ENCODE data around the gene ATP6V1E1.
"Not testable (repeated sequence)": the region's sequence is repeated elsewhere in the genome, so short reads cannot be mapped to it uniquely, and the experiment has no call there.

The ATP6V1E1 gene

GRCh38 chr22:17579535-17579981 lies 49.0 kb downstream of the ATP6V1E1 start:
- DNase-seq = no peak

GRCh38 chr22:17578136-17578754 lies 50.3 kb downstream of the ATP6V1E1 start:
- no peak for DNase-seq

GRCh38 chr22:17576470-17576869 lies 52.1 kb downstream of the ATP6V1E1 start:
- DNase-seq = no peak

GRCh38 chr22:17575681-17576080 lies 52.9 kb downstream of the ATP6V1E1 start:
- DNase-seq = no peak

GRCh38 chr22:17575151-17575550 lies 53.4 kb downstream of the ATP6V1E1 start:
- no peak for DNase-seq

GRCh38 chr22:17570851-17571631 lies 57.5 kb downstream of the ATP6V1E1 start:
- no peak for DNase-seq

GRCh38 chr22:17569971-17570511 lies 58.5 kb downstream of the ATP6V1E1 start:
- DNase-seq = no peak

- no peak for DNase-seq
These were observed 61.8 kb downstream of the ATP6V1E1 start for GRCh38 chr22:17566776-17567175.

GRCh38 chr22:17566016-17566687 lies 62.4 kb downstream of the ATP6V1E1 start:
- not testable (repeated sequence) for DNase-seq

GRCh38 chr22:17563936-17564391 lies 64.6 kb downstream of the ATP6V1E1 start:
- DNase-seq = no peak

GRCh38 chr22:17562906-17563870 lies 65.4 kb downstream of the ATP6V1E1 start, which contains the start of gene SLC25A18:
SLC25A18 (plus strand) TSS chr22:17563498; CDS start chr22:17579945, 16,447 bp downstream.
- no peak for DNase-seq

- no peak for DNase-seq
These were observed 69.4 kb downstream of the ATP6V1E1 start for GRCh38 chr22:17559188-17559587.

GRCh38 chr22:17554814-17555213 lies 73.7 kb downstream of the ATP6V1E1 start:
- DNase-seq = no peak

- no peak for DNase-seq
These were observed 75.8 kb downstream of the ATP6V1E1 start for GRCh38 chr22:17552737-17553136.

- no peak for DNase-seq
These were observed 78.9 kb downstream of the ATP6V1E1 start for GRCh38 chr22:17549655-17550054.

GRCh38 chr22:17549183-17549582 lies 79.4 kb downstream of the ATP6V1E1 start:
- DNase-seq = no peak

- DNase-seq = no peak
These were observed 79.9 kb downstream of the ATP6V1E1 start for GRCh38 chr22:17548756-17549035.

GRCh38 chr22:17548010-17548755 lies 80.4 kb downstream of the ATP6V1E1 start:
- DNase-seq = no peak

GRCh38 chr22:17542452-17542851 lies 86.1 kb downstream of the ATP6V1E1 start:
- DNase-seq = no peak
